NCI-H1436 treated with DMSO at 0.1 percent for 48 hours (cell line): ENCODE data around the gene MLX.
"Not testable (repeated sequence)": the region's sequence is repeated elsewhere in the genome, so short reads cannot be mapped to it uniquely, and the experiment has no call there.

Experiments
- DNase-seq: peaks from one replicate; lab custom pipeline; 2025; lab: John Stamatoyannopoulos, UW

The MLX gene

DNA sequence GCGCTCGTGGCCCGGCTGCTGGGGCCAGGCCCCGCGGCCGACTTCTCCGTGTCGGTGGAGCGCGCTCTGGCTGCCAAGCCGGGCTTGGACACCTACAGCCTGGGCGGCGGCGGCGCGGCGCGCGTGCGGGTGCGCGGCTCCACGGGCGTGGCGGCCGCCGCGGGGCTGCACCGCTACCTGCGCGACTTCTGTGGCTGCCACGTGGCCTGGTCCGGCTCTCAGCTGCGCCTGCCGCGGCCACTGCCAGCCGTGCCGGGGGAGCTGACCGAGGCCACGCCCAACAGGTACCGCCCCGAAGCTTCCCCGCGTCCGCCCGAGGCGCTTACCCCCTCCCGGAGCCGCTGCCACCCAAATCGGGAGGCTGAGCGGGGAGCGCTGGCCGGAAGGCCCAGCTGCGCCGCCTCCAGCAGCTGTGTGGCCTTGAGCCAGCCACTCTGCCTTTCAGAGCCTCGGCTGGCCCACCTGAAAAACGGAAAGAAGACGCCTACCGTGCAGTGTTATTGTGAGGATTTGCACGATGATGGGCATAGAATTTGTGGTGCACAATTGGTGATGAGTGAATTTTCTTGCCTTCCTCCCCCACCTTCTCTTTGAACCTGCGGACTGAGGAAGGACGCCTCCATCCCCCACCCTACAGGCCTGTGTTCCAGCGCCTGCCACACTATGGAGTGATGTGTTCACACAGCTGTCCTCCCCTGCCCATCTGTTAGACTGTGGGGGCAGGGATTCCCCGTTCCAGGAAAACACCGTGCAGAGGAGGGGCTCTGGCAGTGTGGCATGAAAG is 30.3 kb upstream of the MLX start:
- no peak for DNase-seq

DNA sequence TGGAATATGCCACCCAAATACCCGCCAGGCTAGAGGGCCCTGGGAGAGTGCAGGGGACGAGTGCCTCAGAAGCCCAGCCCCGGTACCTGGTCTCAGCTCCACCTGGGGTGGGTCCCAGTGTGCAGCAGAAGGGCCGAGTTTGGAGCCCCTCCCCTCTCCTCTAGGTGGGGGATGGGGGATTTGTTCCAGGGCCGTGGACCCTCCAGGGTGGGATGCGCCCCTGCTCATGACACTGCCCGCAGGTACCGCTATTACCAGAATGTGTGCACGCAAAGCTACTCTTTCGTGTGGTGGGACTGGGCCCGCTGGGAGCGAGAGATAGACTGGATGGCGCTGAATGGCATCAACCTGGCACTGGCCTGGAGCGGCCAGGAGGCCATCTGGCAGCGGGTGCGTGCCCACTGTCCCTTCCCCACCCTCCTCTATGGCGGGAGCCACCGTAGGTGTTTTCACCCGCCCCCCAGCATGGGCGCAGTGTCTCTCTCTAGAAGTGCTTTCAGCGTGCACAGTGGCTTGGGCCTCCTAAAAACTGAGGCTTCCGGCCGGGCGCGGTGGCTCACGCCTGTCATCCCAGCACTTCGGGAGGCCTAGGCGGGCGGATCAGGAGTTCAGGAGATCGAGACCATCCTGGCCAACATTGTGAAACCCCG is 29.6 kb upstream of the MLX start:
- DNase-seq: no peak

DNA sequence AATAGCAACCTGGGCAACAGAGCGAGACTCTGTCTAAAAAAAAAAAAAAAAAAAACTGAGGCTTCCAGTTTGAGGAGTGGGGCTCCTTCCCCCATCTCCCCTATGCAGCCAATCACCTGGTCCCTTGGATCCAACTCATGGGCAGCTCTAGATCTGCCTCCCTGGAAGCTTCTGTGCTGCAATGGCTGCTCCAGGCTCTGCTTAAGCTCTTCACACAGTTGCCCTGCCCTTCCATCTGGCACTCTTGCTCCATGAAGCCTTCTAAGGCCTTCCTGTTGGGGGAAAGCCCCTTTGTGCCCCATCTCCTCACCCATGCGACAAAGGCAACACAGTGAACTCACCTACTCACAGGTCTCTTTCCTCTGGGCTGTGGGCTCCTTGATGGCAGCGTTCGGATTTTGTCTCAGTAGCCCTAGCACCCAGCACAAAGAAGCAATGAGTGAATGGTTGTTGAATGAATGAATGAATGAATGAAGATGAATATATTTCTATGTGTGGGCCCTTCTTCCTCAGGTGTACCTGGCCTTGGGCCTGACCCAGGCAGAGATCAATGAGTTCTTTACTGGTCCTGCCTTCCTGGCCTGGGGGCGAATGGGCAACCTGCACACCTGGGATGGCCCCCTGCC is 29.0 kb upstream of the MLX start:
- no peak for DNase-seq

DNA sequence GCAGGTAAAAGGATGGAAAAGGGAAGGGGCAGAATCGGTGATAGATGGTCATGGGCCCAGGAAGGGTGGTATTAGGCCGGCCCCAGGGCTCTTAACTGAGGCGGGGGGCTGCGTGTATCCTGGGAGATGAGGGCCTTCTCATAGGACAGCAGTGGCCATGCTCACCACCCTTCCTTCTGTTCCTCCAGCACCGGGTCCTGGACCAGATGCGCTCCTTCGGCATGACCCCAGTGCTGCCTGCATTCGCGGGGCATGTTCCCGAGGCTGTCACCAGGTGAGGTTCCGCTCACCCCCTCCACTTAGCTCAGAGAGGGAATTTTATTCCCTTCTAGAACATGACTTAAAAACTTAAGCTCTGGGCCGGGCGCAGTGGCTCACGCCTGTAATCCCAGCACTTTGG is 28.4 kb upstream of the MLX start:
- no peak for DNase-seq

- DNase-seq: not testable (repeated sequence)
These were observed 26.3 kb upstream of the MLX start for GRCh38 chr17:42540558-42540957.

GRCh38 chr17:42541041-42541833 is 25.7 kb upstream of the MLX start:
- no peak for DNase-seq

DNA sequence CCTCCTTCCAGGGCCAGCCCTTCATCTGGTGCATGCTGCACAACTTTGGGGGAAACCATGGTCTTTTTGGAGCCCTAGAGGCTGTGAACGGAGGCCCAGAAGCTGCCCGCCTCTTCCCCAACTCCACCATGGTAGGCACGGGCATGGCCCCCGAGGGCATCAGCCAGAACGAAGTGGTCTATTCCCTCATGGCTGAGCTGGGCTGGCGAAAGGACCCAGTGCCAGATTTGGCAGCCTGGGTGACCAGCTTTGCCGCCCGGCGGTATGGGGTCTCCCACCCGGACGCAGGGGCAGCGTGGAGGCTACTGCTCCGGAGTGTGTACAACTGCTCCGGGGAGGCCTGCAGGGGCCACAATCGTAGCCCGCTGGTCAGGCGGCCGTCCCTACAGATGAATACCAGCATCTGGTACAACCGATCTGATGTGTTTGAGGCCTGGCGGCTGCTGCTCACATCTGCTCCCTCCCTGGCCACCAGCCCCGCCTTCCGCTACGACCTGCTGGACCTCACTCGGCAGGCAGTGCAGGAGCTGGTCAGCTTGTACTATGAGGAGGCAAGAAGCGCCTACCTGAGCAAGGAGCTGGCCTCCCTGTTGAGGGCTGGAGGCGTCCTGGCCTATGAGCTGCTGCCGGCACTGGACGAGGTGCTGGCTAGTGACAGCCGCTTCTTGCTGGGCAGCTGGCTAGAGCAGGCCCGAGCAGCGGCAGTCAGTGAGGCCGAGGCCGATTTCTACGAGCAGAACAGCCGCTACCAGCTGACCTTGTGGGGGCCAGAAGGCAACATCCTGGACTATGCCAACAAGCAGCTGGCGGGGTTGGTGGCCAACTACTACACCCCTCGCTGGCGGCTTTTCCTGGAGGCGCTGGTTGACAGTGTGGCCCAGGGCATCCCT is 23.5 kb upstream of the MLX start:
- no peak for DNase-seq

DNA sequence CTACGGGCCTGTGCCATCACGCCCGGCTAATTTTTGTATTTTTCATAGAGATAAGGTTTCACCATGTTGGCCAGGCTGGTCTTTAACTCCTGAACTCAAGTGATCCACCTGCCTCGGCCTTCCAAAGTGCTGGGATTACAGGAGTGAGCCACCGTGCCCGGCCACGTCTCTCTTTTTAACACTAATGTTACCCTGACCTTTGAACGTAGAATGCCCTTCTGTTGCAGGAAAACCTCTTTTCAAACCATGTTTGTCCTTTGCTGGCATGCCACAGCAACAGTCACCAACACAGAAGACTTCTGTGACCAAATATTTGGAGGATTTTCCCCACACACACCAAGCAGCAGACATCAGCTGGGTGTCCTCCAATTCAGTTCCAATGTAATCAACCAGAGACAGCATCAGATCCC is 22.0 kb upstream of the MLX start:
- DNase-seq: no peak

DNA sequence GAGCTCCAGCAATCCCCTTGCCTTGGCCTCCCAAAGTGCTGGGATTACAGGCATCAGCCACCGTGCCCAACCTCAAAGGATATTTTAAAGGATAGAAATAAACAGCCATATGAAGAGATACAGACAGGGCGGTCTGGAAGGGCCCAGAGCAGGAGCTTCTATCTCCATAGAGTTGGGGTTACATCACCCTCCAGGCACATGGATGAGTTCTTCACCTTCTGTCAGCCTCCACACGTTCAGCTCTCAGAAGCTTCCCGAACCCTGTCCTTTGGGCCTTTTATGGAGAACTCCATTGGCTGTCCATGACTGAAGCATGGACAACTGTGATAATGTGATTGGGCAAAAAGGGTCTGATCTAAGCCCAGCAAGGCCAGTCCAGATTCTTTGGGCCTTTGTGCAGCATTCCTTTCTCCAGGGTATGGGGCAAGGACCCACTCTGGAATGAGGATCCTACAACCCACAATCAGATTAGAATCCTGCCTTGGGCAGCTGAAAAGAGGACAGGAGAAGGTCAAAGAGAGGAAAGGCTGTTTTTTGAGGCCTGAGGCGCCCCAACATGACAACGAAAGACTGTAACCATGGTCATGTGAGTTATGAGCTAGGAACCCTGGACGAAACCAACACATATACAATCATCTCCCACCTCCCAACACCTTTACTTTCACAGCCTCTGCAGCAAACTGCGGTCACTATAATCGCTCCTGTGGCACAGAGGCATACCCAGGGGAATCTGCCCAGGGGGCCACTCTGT is 21.0 kb upstream of the MLX start:
- DNase-seq: not testable (repeated sequence)

DNA sequence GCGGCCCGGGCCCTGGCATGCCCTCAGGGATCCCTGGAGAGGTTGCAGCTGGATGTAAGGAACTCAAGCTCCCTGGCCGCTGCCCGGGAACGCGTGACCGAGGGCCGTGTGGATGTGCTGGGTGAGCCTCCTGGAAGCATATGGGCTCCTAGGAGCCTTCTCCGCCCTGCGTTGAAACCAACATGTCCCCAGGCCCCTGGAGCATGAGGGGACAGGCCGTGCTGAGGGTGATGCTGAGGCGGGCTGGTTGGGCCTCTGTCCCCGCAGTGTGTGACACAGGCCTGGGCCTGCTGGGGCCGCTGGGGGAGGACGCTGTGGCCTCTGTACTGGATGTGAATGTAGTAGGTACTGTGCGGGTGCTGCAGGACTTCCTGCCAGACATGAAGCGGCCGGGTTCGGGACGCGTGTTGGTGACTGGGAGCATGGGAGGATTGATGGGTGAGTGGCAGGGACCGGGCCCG is 19.9 kb upstream of the MLX start:
- no peak for DNase-seq

DNA sequence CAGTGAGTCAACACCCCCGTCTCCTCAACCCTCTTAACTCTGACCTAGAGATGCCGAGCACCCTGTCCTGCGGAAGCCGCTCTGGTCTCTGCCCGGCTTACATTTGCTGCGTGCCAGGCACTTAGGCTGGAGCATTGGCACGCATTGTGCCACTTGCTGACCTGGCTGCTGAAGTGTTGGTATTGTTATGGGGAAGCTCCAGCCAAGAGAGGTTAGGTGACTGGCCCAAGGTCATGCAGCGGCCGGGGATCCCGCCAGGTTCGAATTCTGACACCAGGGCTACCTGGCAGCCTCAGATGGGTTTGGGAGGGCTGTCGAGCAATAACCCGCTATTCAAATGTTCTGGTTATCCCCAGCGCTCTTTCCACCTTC is 19.2 kb upstream of the MLX start:
- no peak for DNase-seq

DNA sequence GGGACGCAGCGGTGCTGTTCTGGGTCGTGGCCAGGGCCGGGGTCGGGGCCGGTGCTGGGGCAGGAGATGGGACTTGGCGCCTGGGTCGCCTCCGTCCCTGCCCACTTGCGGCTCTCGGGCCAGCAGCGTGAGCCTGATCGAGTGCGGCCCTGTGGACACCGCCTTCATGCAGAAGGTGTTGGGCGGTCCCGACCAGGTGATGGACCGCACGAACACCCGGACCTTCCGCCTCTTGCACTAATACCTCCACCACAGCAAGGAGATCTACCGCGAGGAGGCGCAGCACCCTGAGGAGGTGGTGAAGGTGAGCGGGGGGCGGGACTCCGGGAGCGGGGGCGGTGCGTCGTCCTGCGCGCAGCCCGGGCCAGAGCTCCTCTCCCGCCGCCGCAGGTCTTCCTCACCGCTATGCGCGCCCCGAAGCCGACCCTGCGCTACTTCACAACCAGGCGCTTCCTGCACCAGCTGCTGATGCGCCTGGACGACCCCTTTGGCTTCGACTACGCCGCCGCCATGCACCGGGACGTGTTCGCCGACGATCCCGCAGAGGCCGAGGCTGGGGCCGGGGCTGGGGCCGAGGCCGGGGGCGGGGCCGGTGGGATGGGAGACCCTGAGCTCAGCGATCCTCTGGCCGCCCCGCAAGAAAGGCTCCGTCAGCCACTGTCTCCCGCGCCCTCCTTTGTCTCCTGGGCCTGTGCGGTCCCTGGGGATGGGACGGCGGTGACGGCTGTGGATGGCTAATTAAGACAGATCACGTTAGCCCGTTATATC is 18.6 kb upstream of the MLX start:
- no peak for DNase-seq

DNA sequence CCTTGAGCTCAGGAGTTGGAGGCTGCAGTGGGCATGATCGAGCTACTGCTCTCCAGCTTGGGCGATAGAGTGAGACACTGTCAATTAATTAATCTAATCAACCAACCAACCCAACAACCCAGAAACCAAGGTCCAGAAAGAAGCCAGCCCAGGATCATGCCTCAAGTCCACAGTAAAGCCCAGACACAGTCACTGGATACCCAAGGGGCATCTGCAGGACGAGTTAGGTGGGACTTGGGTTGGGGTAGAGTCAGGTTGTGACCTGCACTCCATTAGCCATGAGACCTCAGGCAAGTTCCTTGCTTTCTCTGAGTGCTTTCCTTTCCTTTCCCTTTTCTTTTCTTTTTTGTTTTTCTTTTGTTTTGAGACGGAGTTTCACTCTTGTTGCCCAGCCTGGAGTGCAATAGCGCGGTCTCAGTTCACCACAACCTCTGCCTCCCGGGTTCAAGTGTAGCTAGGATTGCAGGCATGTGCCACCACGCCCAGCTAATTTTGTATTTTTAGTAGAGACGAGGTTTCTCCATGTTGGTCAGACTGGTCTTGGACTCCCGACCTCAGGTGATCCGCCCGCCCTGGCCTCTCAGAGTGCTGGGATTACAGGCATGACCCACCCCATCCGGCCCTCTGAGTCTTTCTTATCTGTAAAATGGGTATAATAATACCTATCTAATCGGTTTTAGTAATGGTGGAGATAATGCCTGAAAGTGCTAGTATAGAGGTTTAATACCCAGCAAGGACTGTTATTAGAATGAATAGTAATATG is 17.7 kb upstream of the MLX start:
- DNase-seq: no peak

- DNase-seq: not testable (repeated sequence)
These were observed 14.2 kb upstream of the MLX start, which contains the start of gene HSD17B1 for GRCh38 chr17:42552736-42553135. HSD17B1 (plus strand) TSS chr17:42552923; CDS start chr17:42552934, 11 bp downstream.

DNA sequence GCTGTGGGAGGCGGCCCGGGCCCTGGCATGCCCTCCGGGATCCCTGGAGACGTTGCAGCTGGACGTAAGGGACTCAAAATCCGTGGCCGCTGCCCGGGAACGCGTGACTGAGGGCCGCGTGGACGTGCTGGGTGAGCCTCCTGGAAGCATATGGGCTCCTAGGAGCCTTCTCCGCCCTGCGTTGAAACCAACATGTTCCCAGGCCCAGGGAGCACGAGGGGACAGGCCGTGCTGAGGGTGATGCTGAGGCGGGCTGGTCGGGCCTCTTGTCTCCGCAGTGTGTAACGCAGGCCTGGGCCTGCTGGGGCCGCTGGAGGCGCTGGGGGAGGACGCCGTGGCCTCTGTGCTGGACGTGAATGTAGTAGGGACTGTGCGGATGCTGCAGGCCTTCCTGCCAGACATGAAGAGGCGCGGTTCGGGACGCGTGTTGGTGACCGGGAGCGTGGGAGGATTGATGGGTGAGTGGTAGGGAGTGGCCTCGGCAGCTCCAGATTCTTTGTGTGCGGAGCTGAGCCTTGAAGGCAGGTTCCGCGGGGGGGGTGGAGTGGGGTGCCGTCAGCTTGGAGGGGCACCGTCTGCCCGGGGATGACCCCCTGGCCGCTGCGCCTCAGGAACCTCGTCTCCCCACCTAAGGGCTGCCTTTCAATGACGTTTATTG is 13.6 kb upstream of the MLX start:
- no peak for DNase-seq

DNA sequence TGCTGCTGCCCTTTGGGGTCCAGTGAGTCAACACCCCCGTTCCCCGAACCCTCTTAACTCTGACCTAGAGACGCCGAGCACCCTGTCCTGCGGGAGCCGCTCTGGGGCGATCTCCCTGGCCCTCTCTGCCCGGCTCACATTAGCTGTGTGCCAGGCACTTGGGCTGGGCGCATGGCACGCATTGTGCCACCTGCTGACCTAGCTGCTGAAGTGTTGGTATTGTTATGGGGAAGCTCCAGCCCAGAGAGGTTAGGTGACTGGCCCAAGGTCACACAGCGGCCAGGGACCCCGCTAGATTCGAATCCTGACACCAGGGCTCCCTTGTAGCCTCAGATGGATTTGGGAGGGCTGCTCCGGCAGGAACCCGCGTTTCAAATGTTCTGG is 13.0 kb upstream of the MLX start:
- DNase-seq: no peak

DNA sequence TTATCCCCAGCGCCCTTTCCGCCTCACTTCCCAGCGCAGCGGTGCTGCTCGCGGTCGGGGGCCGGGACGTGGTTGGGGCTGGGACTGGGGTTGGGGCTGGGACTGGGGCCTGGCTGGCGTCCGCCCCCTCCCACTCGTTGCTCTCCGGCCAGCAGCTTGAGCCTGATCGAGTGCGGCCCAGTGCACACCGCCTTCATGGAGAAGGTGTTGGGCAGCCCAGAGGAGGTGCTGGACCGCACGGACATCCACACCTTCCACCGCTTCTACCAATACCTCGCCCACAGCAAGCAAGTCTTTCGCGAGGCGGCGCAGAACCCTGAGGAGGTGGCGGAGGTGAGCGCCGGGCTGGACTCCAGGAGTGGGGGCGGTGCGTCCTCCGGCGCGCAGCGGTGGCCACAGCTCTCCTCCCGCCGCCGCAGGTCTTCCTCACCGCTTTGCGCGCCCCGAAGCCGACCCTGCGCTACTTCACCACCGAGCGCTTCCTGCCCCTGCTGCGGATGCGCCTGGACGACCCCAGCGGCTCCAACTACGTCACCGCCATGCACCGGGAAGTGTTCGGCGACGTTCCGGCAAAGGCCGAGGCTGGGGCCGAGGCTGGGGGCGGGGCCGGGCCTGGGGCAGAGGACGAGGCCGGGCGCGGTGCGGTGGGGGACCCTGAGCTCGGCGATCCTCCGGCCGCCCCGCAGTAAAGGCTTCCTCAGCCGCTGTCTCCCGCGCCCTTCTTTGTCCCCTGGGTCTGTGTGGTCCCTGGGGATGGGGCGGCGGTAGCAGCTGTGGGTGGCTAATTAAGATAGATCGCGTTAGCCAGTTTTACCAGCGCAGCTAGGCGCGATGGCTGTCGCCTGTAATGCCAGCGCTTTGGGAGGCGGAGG is 12.4 kb upstream of the MLX start:
- no peak for DNase-seq
